ENCODE results near the gene APMAP. TPM values are rescaled to one million over a fixed set of nuclear protein-coding genes. Genes with fewer than 3 reads are reported as not detected.

Gene APMAP
- total RNA-seq, 1 donor from 2014 or later: 71.7 TPM

DNA sequence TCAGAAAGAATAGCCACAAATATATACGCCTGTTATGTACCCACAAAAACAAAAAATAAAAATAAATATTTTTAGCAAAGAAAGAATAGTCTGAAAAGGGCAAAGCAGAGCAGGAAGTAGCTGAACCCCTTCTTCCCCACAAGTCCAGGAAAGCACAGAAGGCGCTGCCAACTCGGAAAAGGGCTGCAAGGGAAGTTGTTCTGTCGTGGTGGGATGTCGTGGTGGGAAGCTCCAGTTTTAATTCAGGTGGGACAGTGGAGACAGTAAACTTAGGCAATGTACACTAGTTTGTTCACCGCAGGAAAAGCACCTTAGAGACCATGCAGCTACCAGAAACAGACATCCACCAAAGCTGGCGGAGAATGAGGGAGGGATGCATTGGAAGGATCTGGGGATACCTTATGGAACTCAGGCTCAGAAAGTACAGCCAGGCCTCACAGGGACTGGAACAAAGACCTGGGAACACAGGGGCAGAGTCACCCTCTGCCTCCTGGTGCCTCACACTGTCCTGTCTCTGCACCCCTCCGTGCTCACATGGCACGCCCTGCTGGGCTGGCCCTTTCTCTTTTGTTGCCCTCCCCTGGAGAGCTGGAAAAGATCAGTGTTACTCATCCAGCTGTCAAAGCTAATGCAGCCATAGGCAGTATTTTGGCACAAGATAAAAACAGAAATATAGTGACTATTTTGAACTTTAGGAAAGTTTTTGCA is 3.3 kb upstream of the APMAP start:
- Mint-ChIP-seq H3K36me3 (no peaks in the 10 kb centered on the region), H3K4me3 (no peak overlapping the region), H3K27ac (no peak overlapping the region), H3K4me1 (peaks cover 35% of the 10 kb centered on the region), H3K27me3 (ENCODE audit: insufficient read depth, low read depth) (peaks cover 16% of the 10 kb centered on the region), H3K9me3 (no peaks in the 10 kb centered on the region)
- no peaks in the 10 kb centered on the region for H3K36me3 ChIP-seq
- peak; percentile 10 for DNase-seq (ENCODE audit: low spot score)
- H3K4me3 ChIP-seq: no peak overlapping the region
- H3K4me2 ChIP-seq: no peak overlapping the region
- no peak overlapping the region for H3K9ac ChIP-seq
- H3K27me3 ChIP-seq: peaks cover 76% of the 10 kb centered on the region
- H3K79me2 ChIP-seq (ENCODE audit: low read depth): peaks cover 13% of the 10 kb centered on the region
- H3K4me1 ChIP-seq: peaks cover 9% of the 10 kb centered on the region
- no peak overlapping the region for H2AFZ ChIP-seq (replicated peaks)
- TF ChIP-seq CTCF (IDR thresholded peaks at IDR 0.05) (no peak), EZH2 (IDR thresholded peaks at IDR 0.05) (no peak), EZH2phosphoT487 (IDR thresholded peaks at IDR 0.05) (no peak)
- H4K20me1 ChIP-seq (ENCODE audit: low read depth): peaks cover 7% of the 10 kb centered on the region
- no peaks in the 10 kb centered on the region for H3F3A ChIP-seq (ENCODE audit: low read depth)
- no peak overlapping the region for H3K27ac ChIP-seq
- H3K9me3 ChIP-seq (ENCODE audit: low read depth): no peaks in the 10 kb centered on the region

DNA sequence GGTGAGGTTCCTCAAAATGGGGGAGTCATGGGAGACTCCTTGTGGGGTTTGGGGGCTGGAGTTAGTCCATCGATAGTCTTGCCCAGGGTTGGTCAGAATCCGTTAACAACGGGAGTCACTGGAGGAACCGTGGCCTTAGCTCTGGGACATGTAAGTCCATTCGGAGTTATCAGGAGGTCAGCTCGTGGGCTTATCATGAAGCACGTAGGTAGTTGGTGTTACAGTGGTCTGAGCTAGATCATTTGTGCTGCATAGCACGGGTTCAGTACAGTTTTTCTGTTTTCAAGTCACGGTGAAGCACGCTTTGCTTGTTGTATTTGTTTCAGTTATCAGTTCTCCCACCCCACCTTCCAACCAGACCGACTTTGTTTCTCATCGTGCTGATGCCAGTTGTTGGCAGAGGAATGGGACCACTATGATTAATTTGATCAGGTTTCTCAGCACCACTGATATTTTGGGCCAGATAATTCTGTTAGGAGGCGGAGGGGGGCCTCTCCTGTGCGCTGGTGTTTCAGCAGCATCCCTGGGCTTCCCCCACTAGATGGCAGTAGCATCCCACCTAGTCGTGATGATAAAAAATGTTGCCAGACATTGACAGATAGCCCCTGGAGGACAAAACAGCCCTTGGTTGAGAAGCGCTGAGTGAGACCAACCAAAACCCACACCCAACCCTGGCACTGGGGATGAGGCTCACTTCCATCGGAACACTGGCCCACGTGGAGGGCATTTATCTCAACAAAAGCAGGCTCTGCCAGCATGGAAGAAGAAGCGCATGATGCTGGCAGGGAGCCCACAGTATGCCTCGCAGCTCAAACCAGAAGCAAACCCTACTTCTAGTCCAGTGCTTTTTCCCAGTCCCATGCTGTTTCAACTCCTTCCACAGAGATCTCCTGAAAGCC is 2.2 kb upstream of the APMAP start:
- peak; percentile 84 for DNase-seq (ENCODE audit: low spot score)
- H3K4me1 ChIP-seq: peaks cover 13% of the 10 kb centered on the region
- Mint-ChIP-seq H3K9me3 (no peaks in the 10 kb centered on the region), H3K27me3 (ENCODE audit: insufficient read depth, low read depth) (peaks cover 16% of the 10 kb centered on the region), H3K27ac (no peak overlapping the region), H3K36me3 (no peaks in the 10 kb centered on the region), H3K4me3 (peak overlapping the region; percentile 33), H3K4me1 (peaks cover 39% of the 10 kb centered on the region)
- no peak overlapping the region for H3K4me3 ChIP-seq
- no peak overlapping the region for H3K27ac ChIP-seq
- no peak overlapping the region for H2AFZ ChIP-seq (replicated peaks)
- H3K9ac ChIP-seq: no peak overlapping the region
- H4K20me1 ChIP-seq (ENCODE audit: low read depth): peaks cover 11% of the 10 kb centered on the region
- peak; percentile 93 for TF ChIP-seq CTCF (IDR thresholded peaks at IDR 0.05)
- TF ChIP-seq EZH2 (IDR thresholded peaks at IDR 0.05): peak; percentile 22
- no peak for TF ChIP-seq EZH2phosphoT487 (IDR thresholded peaks at IDR 0.05)
- H3K79me2 ChIP-seq (ENCODE audit: low read depth): peaks cover 25% of the 10 kb centered on the region
- no peaks in the 10 kb centered on the region for H3F3A ChIP-seq (ENCODE audit: low read depth)
- H3K27me3 ChIP-seq: peaks cover 64% of the 10 kb centered on the region
- H3K4me2 ChIP-seq: no peak overlapping the region
- no peaks in the 10 kb centered on the region for H3K9me3 ChIP-seq (ENCODE audit: low read depth)
- no peaks in the 10 kb centered on the region for H3K36me3 ChIP-seq

GRCh38 chr20:24994186-24994465 is 1.6 kb upstream of the APMAP start:
- H3K27ac ChIP-seq: no peak overlapping the region
- H3K4me2 ChIP-seq: no peak overlapping the region
- H3K27ac Mint-ChIP-seq: no peak overlapping the region
- H3K79me2 ChIP-seq (ENCODE audit: low read depth): peaks cover 31% of the 10 kb centered on the region
- H3K9ac ChIP-seq: no peak overlapping the region
- peaks cover 11% of the 10 kb centered on the region for H3K27me3 Mint-ChIP-seq (ENCODE audit: insufficient read depth, low read depth)
- peaks cover 13% of the 10 kb centered on the region for H3K4me1 ChIP-seq
- peak overlapping the region; percentile 12 for H3K4me3 Mint-ChIP-seq
- H3K4me3 ChIP-seq: no peak overlapping the region
- TF ChIP-seq EZH2phosphoT487 (IDR thresholded peaks at IDR 0.05) (no peak), EZH2 (IDR thresholded peaks at IDR 0.05) (no peak), CTCF (IDR thresholded peaks at IDR 0.05) (no peak)
- no peaks in the 10 kb centered on the region for H3K9me3 Mint-ChIP-seq
- no peak for DNase-seq (ENCODE audit: low spot score)
- no peaks in the 10 kb centered on the region for H3K36me3 ChIP-seq
- H2AFZ ChIP-seq (replicated peaks): no peak overlapping the region
- H3K9me3 ChIP-seq (ENCODE audit: low read depth): no peaks in the 10 kb centered on the region
- H3K4me1 Mint-ChIP-seq: peaks cover 39% of the 10 kb centered on the region
- peaks cover 58% of the 10 kb centered on the region for H3K27me3 ChIP-seq
- H3F3A ChIP-seq (ENCODE audit: low read depth): no peaks in the 10 kb centered on the region
- H3K36me3 Mint-ChIP-seq: no peaks in the 10 kb centered on the region
- peaks cover 11% of the 10 kb centered on the region for H4K20me1 ChIP-seq (ENCODE audit: low read depth)

Measured in neural progenitor cell (in vitro differentiated cells).